Measurements from ENCODE around the gene IFNAR2. TPM values are rescaled to one million over a fixed set of nuclear protein-coding genes. Genes with fewer than 3 reads are reported as not detected.

IFNAR2 gene
- total RNA-seq, 1 experiment from 2014 or later = 14.5 TPM

Other genes starting within 250 kb of the IFNAR2 start
- gene OLIG2, start 204.0 kb upstream of the IFNAR2 start, total RNA-seq (2014; rRNA removed; shearing (Covaris generic); ENCODE audit: low replicate concordance) = not detected in 2 replicates
- 1.7 TPM in 1 of 2 replicates, not detected in the other for gene OLIG1, start 159.8 kb upstream of the IFNAR2 start, total RNA-seq (2014; rRNA removed; shearing (Covaris generic); ENCODE audit: low replicate concordance)
- gene IL10RB, start 36.4 kb downstream of the IFNAR2 start, total RNA-seq (2014; rRNA removed; shearing (Covaris generic); ENCODE audit: low replicate concordance) = 64.9 and 71.4 TPM in 2 replicates
- 4.4 and 32.2 TPM in 2 replicates for gene IFNAR1, start 95.0 kb downstream of the IFNAR2 start, total RNA-seq (2014; rRNA removed; shearing (Covaris generic); ENCODE audit: low replicate concordance)
- 90.9 and 93.7 TPM in 2 replicates for gene IFNGR2, start 173.5 kb downstream of the IFNAR2 start, total RNA-seq (2014; rRNA removed; shearing (Covaris generic); ENCODE audit: low replicate concordance)